ENCODE data around the gene TRMT6. TPM values are rescaled to one million over a fixed set of nuclear protein-coding genes. Genes with fewer than 3 reads are reported as not detected.

Gene TRMT6
- total and polyA plus RNA-seq, 10 of the 15 experiments (the other 5 are each of a cell fraction or from before 2014, with no cell fraction given), result 18.2 to 35.5 (median 22.6) TPM

- ChIA-PET SMC1A (ENCODE audit: uncharacterized antibody, unreplicated experiment) (no interaction called here), POLR2A (no interaction called here), RAD21 (ENCODE audit: unreplicated experiment) (no interaction called here), CTCF (no interaction called here)
- H3K27ac ChIP-seq (ENCODE audit: control insufficient read depth, insufficient read depth), result no peak overlapping the region
- no peak overlapping the region for H3K4me2 ChIP-seq (ENCODE audit: control insufficient read depth, insufficient read depth)
- H3K4me1 ChIP-seq (ENCODE audit: control insufficient read depth, insufficient read depth, low read length), result peaks cover 7% of the 10 kb centered on the region; the same call in 1 of the 2 replicates
- TF ChIP-seq MTA3 (IDR thresholded peaks at IDR 0.05; ENCODE audit: borderline replicate concordance, low read length) (no peak), BMI1 (IDR thresholded peaks at IDR 0.05; ENCODE audit: borderline replicate concordance) (no peak), MYB (IDR thresholded peaks at IDR 0.05; ENCODE audit: borderline replicate concordance, low read depth, low read length) (no peak), MTA2 (IDR thresholded peaks at IDR 0.05; ENCODE audit: low read depth) (no peak), EP300 (IDR thresholded peaks at IDR 0.05; ENCODE audit: borderline replicate concordance in 1 of 2, control insufficient read depth in 1 of 2, low read depth in 2 of 2, low read length in 2 of 2) (no peak), ATF7 (IDR thresholded peaks at IDR 0.05; ENCODE audit: low read depth) (no peak), TCF3 (IDR thresholded peaks at IDR 0.05; ENCODE audit: borderline replicate concordance, insufficient read depth, low read depth, low read length) (no peak), SMC3 (IDR thresholded peaks at IDR 0.05; ENCODE audit: borderline replicate concordance, low read length) (no peak), POLR2AphosphoS2 (IDR thresholded peaks at IDR 0.05; ENCODE audit: low read depth, low read length) (no peak), NFXL1 (IDR thresholded peaks at IDR 0.05; ENCODE audit: borderline replicate concordance) (no peak), GABPA (IDR thresholded peaks at IDR 0.05; ENCODE audit: low read depth) (no peak), ASH2L (IDR thresholded peaks at IDR 0.05; ENCODE audit: borderline replicate concordance, low read depth) (no peak), CBX3 (IDR thresholded peaks at IDR 0.05; ENCODE audit: borderline replicate concordance, low read depth) (no peak), FOXM1 (IDR thresholded peaks at IDR 0.05; ENCODE audit: low read depth, low read length) (no peak), CHD1 (IDR thresholded peaks at IDR 0.05; ENCODE audit: low read depth, low read length) (no peak), RAD21 (IDR thresholded peaks at IDR 0.05; ENCODE audit: insufficient read depth, low read depth, low read length) (no peak), E2F4 (IDR thresholded peaks at IDR 0.05; ENCODE audit: low read depth, low read length) (no peak), HCFC1 (IDR thresholded peaks at IDR 0.05; ENCODE audit: low read length) (no peak), RFX5 (IDR thresholded peaks at IDR 0.05; ENCODE audit: low read depth, low read length) (no peak), NFYB (IDR thresholded peaks at IDR 0.05; ENCODE audit: insufficient read depth, low read depth, low read length) (no peak)
- H3K79me2 ChIP-seq (ENCODE audit: control insufficient read depth, insufficient read depth, low read length), result no peaks in the 10 kb centered on the region
- peaks cover 10% of the 10 kb centered on the region in 2 experiments; a peak in 3 of 4 replicates for H3K36me3 ChIP-seq (ENCODE audit: control insufficient read depth in 2 of 2, insufficient read depth in 2 of 2, low read length in 1 of 2)
- BruUV-seq (replicated peaks), result no TSS peak
- FAIRE-seq (no peak), ATAC-seq (no peak), DNase-seq (ENCODE audit: low read depth, low spot score) (no peak)
- H4K20me1 ChIP-seq (ENCODE audit: control insufficient read depth, insufficient read depth), result no peaks in the 10 kb centered on the region
- intact Hi-C loops (cut with micrococcal nuclease; ENCODE audit: unreplicated experiment), result no loop called here
- in situ Hi-C loops (cut with MboI), result loop anchor here (5.0 kb wide), 1 partner anchor 472 kb away; no protein-coding TSS in a partner anchor
- H3K4me3 ChIP-seq, result no peak overlapping the region
- H3K9ac ChIP-seq (ENCODE audit: control insufficient read depth, insufficient read depth, low read length), result no peak overlapping the region
- WGBS (ENCODE audit: insufficient coverage, insufficient replicate concordance, low lambda C conversion rate, missing lambda C conversion rate), result 96% methylated on average over 9 of the region's 9 CpGs
- H3K9me3 ChIP-seq (replicated peaks; ENCODE audit: control insufficient read depth, insufficient read depth, low read length), result no peaks in the 10 kb centered on the region
- H2AFZ ChIP-seq (ENCODE audit: control insufficient read depth, low read depth, low read length), result no peak overlapping the region
- H3K27me3 ChIP-seq (replicated peaks in 1 of 2; ENCODE audit: control insufficient read depth in 2 of 2, insufficient read depth in 2 of 2, low read length in 1 of 2), result no peaks in the 10 kb centered on the region
Observed at GRCh38 chr20:5999783-6000182, 49.5 kb upstream of the TRMT6 start.

All from GM12878 (cell line).